Mononuclear cell (primary cell): ENCODE measurements around the gene STING1. TPM values are rescaled to one million over a fixed set of nuclear protein-coding genes. Genes with fewer than 3 reads are reported as not detected.
"Not testable (repeated sequence)": the region's sequence is repeated elsewhere in the genome, so short reads cannot be mapped to it uniquely, and the experiment has no call there.

ENCODE experiments used
- H3K27me3 ChIP-seq: 2 replicates; pipeline ENCODE4 v1.6.0; 2011; ENCODE audit warnings: low read length, control low read depth; ENCODE audit not compliant: insufficient read depth
- H3K4me1 ChIP-seq: 2 replicates; pipeline ENCODE4 v1.5.1; 2011; ENCODE audit warnings: mild to moderate bottlenecking, low read length, control low read depth; ENCODE audit not compliant: insufficient read depth
- H3K4me3 ChIP-seq: 2 replicates; pipeline ENCODE4 v1.5.1; 2011; ENCODE audit warnings: mild to moderate bottlenecking, low read length, moderate library complexity
- H3K9me3 ChIP-seq: 2 replicates; pipeline ENCODE4 v1.5.1; 2011; ENCODE audit warnings: low read depth, mild to moderate bottlenecking, control low read depth, low read length
- total RNA-seq: library from RNA; depleted of rRNA; stranded (reverse); fragments of >200 nt; gene quantifications from one replicate; pipeline ENCODE4 v1.2.3, GENCODE V29; 2012

The STING1 gene
- total RNA-seq, 1 donor: 38.4 TPM

DNA sequence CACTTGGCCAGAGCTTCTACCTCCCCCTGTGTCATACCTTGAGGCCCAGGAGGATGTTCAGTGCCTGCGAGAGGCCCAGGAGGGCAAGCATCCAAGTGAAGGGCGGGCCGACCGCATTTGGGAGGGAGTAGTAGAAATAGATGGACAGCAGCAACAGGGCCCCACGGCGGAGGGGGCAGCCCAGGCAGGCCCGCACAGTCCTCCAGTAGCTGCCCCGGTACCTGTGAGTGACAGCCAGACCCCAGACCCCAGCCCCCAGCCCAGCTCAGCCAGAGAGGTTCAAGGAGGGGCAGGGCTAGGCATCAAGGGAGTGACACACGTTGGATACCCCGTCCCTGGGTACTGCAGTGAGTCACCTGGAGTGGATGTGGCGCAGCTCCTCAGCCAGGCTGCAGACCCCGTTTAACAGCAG is 1.4 kb downstream of the STING1 start:
- Histone ChIP-seq H3K4me3 (peak overlapping the region; percentile 66), H3K4me1 (peaks cover 74% of the 10 kb centered on the region), H3K9me3 (no peaks in the 10 kb centered on the region), H3K27me3 (no peaks in the 10 kb centered on the region)

DNA sequence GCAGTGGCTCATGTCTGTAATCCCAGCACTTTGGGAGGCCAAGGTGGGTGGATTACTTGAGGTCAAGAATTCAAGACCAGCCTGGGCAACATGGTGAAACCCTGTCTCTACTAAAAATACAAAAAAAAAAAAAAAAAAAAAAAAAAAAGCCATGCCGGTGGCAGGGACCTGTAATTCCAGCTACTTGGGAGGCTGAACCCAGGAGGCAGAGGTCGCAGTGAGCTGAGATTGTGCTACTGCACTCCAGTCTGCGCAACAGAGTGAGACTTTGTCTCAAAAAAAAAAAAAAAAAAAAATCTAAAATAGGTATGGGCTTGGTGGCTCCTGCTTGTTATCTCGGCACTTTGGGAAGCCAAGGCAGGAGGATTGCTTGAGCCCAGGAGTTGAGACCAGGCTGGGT is 2.8 kb downstream of the STING1 start:
- H3K27me3 ChIP-seq, H3K4me3 ChIP-seq, H3K9me3 ChIP-seq: not testable (repeated sequence)
- H3K4me1 ChIP-seq: peaks cover 88% of the 10 kb centered on the region

DNA sequence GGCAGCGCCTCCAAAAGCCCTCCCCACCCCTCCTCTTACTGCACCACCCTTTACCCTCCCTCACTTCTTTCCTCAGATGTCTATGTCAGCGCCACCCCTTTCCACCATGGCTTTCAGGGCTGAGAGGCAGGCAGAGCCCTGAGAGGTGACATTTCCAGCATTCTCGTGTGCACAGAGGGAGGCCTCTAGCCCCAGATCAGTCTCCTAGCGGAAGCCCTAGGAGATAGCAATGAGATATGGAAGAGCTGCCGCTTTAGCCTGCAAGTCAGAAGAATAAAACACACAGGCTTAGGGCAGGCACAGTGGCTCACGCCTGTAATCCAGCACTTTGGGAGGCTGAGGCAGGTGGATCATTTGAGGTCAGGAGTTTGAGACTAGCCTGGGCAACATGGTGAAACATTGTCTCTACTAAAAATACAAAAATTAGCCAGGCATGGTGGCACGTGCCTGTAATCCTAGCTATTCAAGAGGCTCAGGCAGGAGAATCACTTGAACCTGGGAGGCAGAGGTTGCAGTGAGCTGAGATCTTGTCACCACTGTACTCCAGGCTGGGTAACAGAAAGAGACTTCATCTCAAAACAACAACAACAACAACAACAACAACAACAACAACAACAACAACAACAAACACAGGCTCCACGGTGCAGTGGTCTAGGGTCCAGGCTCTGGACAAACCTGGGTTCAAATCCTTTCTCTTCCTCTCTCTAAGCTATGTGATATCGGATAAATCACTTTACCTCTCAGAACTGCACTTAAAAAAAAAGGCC is 3.7 kb downstream of the STING1 start:
- H3K27me3 ChIP-seq, H3K9me3 ChIP-seq, H3K4me3 ChIP-seq: not testable (repeated sequence)
- H3K4me1 ChIP-seq: peaks cover 97% of the 10 kb centered on the region

DNA sequence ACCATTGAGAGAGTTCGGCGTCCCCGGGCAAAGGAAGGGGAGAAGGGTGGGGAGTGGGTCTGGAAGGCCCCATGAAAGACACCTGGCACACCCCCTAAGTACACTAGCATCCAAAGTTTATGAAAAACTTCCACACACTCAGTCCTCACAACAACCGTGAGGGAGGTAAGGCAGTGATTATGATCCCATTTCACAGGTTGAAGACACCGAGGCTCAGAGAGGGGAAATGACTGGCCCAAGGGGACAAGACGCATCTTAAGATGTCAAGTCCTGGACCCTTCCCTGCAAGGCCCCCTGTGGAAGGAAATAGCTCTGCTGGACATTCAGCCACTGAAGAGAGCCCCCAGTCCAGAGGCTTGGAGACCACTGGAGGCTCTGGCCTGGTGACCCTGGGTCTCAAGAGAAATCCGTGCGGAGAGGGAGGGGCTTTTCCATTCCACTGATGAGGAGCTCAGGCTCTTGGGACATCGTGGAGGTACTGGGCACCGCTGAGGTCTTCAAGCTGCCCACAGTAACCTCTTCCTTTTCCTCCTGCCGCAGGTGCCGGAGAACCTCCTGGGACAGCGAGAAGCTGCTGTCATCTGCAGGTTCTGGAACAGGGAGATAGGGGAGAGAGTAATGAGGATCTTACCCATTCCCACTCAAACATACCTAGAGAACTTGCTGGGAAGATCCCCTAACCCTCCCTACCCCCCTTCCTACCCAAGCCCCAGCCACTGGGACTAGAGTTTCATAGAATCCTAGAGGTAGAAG is 6.5 kb downstream of the STING1 start:
- Histone ChIP-seq H3K27me3 (no peaks in the 10 kb centered on the region), H3K9me3 (no peaks in the 10 kb centered on the region), H3K4me3 (no peak overlapping the region), H3K4me1 (peaks cover 99% of the 10 kb centered on the region)

DNA sequence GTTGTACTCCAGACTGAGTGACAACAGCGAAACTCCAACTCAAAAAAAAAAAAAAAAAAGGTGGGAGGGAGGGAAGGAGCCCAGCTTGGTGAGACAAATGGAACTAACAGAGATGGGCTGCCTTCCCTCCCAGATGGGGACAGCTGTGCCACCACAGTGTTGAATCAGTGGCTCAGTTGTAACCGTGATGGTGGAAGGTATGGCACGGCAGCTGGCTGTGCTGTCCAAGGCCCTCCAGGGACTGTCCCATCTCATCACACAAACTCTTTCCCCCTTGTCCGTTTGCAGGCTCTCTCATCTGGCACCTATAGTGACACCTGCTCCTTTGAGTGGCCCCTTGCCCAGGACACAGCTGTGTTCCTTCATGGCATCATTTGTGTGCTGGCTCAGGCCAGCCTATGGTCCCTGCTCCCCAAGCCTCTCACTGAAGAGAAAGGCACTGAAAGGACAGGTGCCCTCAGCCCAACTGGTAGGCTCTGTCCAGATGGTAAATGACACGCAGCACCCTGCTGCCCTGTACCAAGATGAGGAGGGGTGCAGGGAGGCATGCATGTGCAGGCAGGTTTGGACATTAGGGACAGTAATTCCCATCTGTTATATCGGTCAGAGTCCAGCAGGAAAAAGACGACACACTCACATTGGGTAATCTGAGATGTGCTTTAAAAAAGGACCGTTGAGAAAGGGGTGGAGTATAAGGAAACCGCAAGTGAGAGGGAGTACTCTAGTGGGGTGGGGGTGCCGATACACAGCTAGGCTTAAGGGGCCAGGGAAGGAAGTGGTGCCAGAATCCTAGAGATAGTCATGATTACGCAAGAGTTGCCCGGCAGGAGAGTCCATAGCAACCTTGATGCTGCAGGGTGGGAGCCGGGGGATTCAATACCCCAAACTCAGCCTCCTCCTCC is 7.4 kb downstream of the STING1 start:
- peaks cover 99% of the 10 kb centered on the region for H3K4me1 ChIP-seq
- H3K27me3 ChIP-seq: no peaks in the 10 kb centered on the region
- no peaks in the 10 kb centered on the region for H3K9me3 ChIP-seq
- no peak overlapping the region for H3K4me3 ChIP-seq

DNA sequence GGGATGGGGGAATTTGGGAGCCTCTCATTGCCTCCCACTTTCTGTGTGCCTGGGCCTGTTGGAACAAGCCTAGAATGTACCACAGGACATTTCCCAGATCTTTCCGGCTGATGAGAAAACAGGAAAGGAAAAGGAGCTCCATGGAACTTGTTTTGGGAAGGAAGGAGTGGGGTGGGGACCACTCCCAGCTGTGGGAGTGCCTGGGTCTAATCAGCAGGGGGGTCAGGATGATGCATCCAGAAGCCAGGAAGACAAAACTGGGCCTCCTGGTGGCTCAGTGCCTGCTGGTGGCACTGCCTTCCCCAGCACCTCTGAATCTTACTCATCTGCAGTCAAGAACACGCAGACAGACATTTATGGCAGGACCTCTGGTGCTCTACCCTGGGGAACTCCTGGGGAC is 9.0 kb downstream of the STING1 start:
- H3K27me3 ChIP-seq: no peaks in the 10 kb centered on the region
- H3K4me3 ChIP-seq: no peak overlapping the region
- H3K9me3 ChIP-seq: no peaks in the 10 kb centered on the region
- peaks cover 98% of the 10 kb centered on the region for H3K4me1 ChIP-seq

DNA sequence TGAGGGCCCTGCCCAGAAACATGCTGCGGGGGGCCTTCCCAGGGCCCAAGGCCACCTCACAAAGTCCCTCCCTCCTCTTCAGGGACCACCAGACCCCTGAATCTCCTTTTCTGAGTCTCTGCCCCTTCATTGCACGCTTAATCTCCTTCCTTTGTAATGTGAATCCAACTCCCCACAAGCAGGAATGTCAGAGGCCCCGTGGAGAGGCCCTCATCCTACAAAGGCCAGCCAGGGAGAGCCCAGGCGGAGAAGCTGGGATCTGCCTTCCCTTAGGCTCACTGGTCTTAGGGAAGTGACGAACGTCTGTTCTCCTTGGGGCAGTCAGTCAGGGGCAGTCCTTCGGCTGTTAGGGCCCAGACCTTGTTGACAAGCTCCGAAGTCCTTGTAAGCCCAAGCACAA is 9.5 kb downstream of the STING1 start:
- Histone ChIP-seq H3K27me3 (no peaks in the 10 kb centered on the region), H3K9me3 (no peaks in the 10 kb centered on the region), H3K4me3 (no peak overlapping the region), H3K4me1 (peaks cover 98% of the 10 kb centered on the region)

DNA sequence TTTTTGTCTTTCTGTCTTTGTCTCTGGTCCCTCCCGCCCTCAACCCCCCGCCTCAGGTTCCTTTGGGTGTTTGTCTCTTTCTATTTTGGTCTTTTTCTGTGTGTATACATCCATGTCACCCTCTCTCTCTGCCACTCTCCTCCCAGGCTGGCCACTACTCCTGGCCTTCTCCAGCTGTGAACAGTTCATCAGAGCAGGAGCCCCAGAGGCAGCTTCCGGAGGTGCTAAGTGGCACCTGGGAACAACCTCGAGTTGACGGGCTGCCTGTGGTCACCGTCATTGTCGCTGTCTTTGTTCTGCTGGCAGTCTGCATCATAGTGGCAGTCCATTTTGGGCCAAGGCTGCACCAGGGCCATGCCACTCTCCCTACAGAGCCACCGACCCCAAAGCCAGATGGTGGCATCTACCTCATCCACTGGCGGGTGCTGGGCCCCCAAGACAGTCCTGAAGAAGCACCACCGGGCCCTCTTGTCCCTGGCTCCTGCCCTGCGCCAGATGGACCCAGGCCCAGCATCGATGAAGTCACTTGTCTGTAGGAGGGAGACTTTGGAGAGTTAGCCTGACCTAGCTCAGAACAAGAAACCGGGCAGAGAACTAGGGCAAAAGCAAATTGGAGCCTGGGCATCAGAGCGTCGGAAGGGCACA is 10.1 kb downstream of the STING1 start:
- peaks cover 96% of the 10 kb centered on the region for H3K4me1 ChIP-seq
- no peak overlapping the region for H3K4me3 ChIP-seq

DNA sequence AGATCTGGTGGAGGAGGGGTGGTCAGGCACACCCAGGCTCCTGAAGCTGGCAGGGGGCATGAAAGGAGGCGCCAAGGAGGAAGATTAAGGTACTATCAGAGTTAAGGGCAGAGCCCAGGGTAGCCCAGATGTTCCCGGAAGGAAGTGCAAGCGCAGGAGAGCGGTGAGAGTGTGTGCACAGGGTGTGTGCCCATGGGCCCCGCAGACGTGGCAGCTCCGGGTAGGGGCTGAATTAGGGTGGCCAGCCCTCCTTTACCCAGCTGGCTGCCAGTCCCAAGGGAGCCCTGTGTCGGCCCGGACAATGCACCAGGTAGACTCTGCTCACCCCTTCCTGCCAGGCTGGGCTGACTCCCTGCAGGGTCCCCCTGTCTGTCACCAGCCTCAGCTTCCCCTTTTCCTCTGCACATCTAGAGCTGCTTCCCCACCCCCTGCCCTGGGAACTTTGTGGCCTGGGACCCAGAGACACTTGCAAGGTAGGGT is 11.7 kb downstream of the STING1 start, which contains the start of gene SMIM33:
SMIM33 (plus strand) TSS at position 184 of the 480 bp plus-strand sequence; CDS start at position 302, 118 bp downstream.
- Histone ChIP-seq H3K4me1 (peaks cover 81% of the 10 kb centered on the region), H3K4me3 (peak within 1 kb of the TSS; percentile 5), H3K9me3 (no peaks in the 10 kb centered on the region), H3K27me3 (no peaks in the 10 kb centered on the region)

More for the DNA sequence above, 10.1 kb downstream of the STING1 start:
- no peaks in the 10 kb centered on the region for H3K9me3 ChIP-seq
- H3K27me3 ChIP-seq: no peaks in the 10 kb centered on the region

DNA sequence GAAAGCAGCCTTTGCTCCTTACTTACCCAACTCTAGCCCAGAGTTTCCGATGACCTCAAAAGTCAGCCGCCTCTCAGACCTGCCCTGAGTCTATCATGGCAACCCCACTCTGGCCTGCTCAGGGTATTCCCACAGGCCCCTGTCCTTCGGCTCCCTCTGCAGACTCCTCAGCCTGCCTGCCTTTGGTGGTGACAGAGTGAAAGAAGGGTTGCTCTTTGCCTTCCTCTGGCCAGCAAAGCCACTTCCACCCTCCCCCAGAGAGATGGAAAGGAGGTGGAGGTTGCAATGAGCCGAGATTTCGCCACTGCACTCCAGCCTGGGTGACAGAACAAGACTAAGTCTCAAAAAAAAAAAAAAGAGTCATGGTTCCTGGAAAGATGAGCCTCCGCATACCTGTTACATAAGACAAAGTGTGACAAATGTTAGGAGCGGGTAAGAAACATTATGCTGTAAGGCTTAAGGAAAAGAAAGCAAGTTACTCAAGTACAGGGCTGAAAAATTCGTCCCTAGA is 14.1 kb downstream of the STING1 start:
- H3K4me1 ChIP-seq: peaks cover 57% of the 10 kb centered on the region
- H3K27me3 ChIP-seq: no peaks in the 10 kb centered on the region
- no peak overlapping the region for H3K4me3 ChIP-seq
- H3K9me3 ChIP-seq: no peaks in the 10 kb centered on the region

DNA sequence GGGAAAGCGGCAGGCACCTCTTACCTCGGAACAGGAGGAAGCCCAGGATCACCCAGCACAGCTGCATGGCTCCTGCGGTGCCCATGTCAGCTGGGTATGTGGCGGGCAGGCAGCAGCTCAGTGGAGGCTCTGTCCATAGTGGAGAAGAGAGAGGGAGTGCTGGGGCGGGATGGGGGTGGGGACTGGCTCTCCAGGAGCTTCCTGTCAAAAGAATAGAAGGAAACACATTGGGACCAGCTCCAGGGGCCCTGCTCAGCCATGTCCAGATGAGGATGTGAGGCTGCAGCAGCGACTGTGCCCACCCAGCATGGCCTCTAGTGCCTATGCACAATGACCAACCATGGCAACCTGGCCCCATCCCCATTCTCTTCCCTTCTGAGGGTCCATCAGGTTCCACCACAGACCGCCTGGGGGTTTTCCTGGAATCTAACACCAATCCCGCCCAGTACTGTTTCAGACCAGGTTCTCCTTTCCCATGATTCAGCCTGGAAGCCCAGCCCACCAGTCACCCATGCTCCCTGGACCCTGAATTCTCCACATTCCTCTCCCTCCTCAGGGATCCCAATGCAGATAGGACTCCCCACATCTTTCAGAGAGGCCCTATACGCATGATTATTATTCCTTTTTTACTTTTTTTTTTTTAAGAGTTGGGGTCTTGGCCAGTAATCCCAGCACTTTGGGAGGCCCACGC is 19.8 kb downstream of the STING1 start, which contains the start of gene ECSCR:
ECSCR (minus strand) TSS at position 158 of the 691 bp plus-strand sequence; CDS start at position 85, 73 bp downstream.
- Histone ChIP-seq H3K27me3 (no peaks in the 10 kb centered on the region), H3K4me3 (no peak within 1 kb of the TSS), H3K4me1 (peaks cover 28% of the 10 kb centered on the region), H3K9me3 (no peaks in the 10 kb centered on the region)

DNA sequence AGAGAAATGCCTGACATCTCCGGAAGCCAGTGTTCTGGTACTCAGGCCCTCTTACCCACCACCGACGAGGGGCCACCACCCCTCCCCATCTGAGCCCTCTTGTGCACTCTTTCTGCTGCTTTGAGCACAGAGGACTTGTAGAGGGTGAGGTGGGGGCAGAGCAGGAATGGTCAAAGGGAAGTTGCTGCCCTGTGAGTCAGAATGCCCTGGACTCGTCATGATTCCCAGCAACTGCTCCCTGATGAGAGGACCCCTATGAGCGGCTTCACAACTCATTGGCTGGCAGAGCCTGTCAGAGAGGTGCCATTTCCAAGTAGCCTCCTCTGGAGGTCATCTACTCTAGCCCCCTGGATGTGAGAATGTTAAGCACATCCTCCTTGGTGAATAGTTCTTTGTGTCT is 20.9 kb downstream of the STING1 start:
- peaks cover 29% of the 10 kb centered on the region for H3K4me1 ChIP-seq
- no peak overlapping the region for H3K4me3 ChIP-seq
- H3K9me3 ChIP-seq: no peaks in the 10 kb centered on the region
- H3K27me3 ChIP-seq: no peaks in the 10 kb centered on the region

DNA sequence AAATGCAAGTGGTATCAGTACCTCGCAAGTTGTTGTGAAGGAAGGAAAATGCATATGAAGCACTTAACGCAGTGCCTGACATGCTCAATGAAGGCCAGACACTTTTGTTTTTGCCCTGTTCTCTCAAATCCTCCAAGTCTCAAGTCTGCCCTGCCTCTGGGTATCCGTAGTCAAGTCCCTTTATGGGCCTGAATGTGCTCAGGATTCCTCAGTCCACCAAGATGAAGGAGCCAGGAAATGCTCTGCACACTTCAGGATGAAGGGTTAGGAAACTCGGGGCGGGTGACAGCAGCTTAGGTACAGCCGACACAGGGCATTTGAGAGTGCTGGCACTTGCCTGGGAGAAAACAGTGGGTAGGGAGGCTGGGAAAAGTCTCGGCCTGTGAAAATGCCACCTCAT is 21.4 kb downstream of the STING1 start:
- Histone ChIP-seq H3K4me3 (no peak overlapping the region), H3K9me3 (no peaks in the 10 kb centered on the region), H3K4me1 (peaks cover 29% of the 10 kb centered on the region), H3K27me3 (no peaks in the 10 kb centered on the region)

DNA sequence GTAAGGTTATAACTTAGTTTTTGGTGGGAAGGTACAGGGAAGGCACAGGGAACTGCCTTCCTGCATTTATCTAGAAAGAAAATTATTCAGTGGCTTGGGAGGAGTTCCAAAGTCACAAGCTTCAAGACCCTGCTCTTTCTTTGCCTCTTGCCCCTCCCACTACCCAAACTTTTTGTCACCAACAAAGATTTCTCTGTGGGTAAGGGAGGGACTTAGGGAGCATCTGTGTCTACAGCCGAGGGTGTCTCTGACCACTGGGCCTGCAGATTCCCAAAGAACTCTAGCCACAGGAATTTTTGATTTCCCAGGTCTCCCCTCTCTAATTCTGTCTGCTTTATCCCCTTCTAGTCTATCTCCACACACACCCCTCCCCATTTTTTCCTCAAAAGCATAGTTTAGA is 22.1 kb downstream of the STING1 start:
- Histone ChIP-seq H3K4me1 (peaks cover 29% of the 10 kb centered on the region), H3K27me3 (no peaks in the 10 kb centered on the region), H3K4me3 (no peak overlapping the region), H3K9me3 (no peaks in the 10 kb centered on the region)
